HepG2 (cell line): ENCODE results near the gene CHEK1. TPM values are rescaled to one million over a fixed set of nuclear protein-coding genes. Genes with fewer than 3 reads are reported as not detected.
A peak's percentile ranks its signal among the peaks of the same experiment; 100 is the strongest.

Experiments used
- ATF7-NPFF ChIP-seq: sonication (generic); formaldehyde crosslinking; IDR thresholded peaks from 2 replicates; pipeline ENCODE4 v1.8.1; 2023; ENCODE audit warnings: mild to moderate bottlenecking, low read depth, missing genetic modification reagents, moderate library complexity
- FIP1L1 ChIP-seq: fragments of 200-400 bp; formaldehyde crosslinking; IDR thresholded peaks from 2 replicates; pipeline ENCODE4 v1.6.1; 2018; ENCODE audit warnings: low read depth, mild to moderate bottlenecking, low read length, moderate library complexity, borderline replicate concordance; ENCODE audit not compliant: insufficient read depth
- IKZF1 ChIP-seq: fragments of 450-650 bp; IDR thresholded peaks from 2 replicates; pipeline ENCODE4 v1.7.1; 2016
- MAFG ChIP-seq: sonication (generic); formaldehyde crosslinking; IDR thresholded peaks from 2 replicates; pipeline ENCODE4 v1.5.1; 2020; ENCODE audit warnings: mild to moderate bottlenecking, missing genetic modification reagents
- MTA3 ChIP-seq: sonication (generic); formaldehyde crosslinking; IDR thresholded peaks from 2 replicates; pipeline ENCODE4 v1.4.0; 2020; ENCODE audit warnings: missing genetic modification reagents
- MXD4 ChIP-seq: IDR thresholded peaks from 2 replicates; pipeline ENCODE4 v1.6.1; 2016; ENCODE audit warnings: mild to moderate bottlenecking, missing biosample characterization, missing genetic modification reagents
- RARA ChIP-seq: IDR thresholded peaks from 2 replicates; pipeline ENCODE4 v1.6.1; 2016; ENCODE audit warnings: missing genetic modification reagents, missing compliant biosample characterization
- RBM22 ChIP-seq: fragments of 200-400 bp; formaldehyde crosslinking; optimal IDR thresholded peaks from 2 replicates; pipeline ENCODE3; 2017; ENCODE audit warnings: mild to moderate bottlenecking, low read length, moderate library complexity
- SETDB1 ChIP-seq: sonication (generic); formaldehyde crosslinking; IDR thresholded peaks from 2 replicates; pipeline ENCODE4 v1.5.1; 2020; ENCODE audit warnings: missing genetic modification reagents, mild to moderate bottlenecking, borderline replicate concordance
- SRSF9 ChIP-seq: fragments of 200-400 bp; formaldehyde crosslinking; IDR thresholded peaks from 2 replicates; pipeline ENCODE4 v1.6.1; 2018; ENCODE audit warnings: borderline replicate concordance, mild to moderate bottlenecking, low read depth, low read length; ENCODE audit not compliant: insufficient read depth, poor library complexity, severe bottlenecking
- TAF15 ChIP-seq: fragments of 200-400 bp; formaldehyde crosslinking; IDR thresholded peaks from one replicate; pipeline ENCODE4 v1.6.1; 2018; ENCODE audit warnings: mild to moderate bottlenecking, low read depth, low read length; ENCODE audit not compliant: poor library complexity, severe bottlenecking
- YEATS2 ChIP-seq: sonication (generic); formaldehyde crosslinking; IDR thresholded peaks from 2 replicates; pipeline ENCODE4 v1.4.0; 2020; ENCODE audit warnings: missing genetic modification reagents, borderline replicate concordance
- ZFP1 ChIP-seq: IDR thresholded peaks from 2 replicates; pipeline ENCODE4 v1.6.1; 2016
- ZNF282 ChIP-seq: fragments of 450-650 bp; IDR thresholded peaks from 2 replicates; pipeline ENCODE4 v1.6.1; 2018; ENCODE audit not compliant: partially characterized antibody
- ZNF33B ChIP-seq: sonication (generic); formaldehyde crosslinking; IDR thresholded peaks from 2 replicates; pipeline ENCODE4 v1.5.1; 2020; ENCODE audit warnings: mild to moderate bottlenecking, missing genetic modification reagents
- ZNF354B ChIP-seq: sonication (generic); formaldehyde crosslinking; IDR thresholded peaks from 2 replicates; pipeline ENCODE4 v1.8.0; 2022; ENCODE audit warnings: mild to moderate bottlenecking, missing genetic modification reagents
- ZNF510 ChIP-seq: sonication (generic); formaldehyde crosslinking; IDR thresholded peaks from 2 replicates; pipeline ENCODE4 v1.4.0; 2020; ENCODE audit warnings: low read depth, mild to moderate bottlenecking, missing genetic modification reagents
- ZNF557 ChIP-seq: sonication (generic); formaldehyde crosslinking; IDR thresholded peaks from 2 replicates; pipeline ENCODE4 v1.4.0; 2020; ENCODE audit warnings: missing genetic modification reagents
- ZNF597 ChIP-seq: sonication (generic); formaldehyde crosslinking; IDR thresholded peaks from 2 replicates; pipeline ENCODE4 v1.5.0; 2020; ENCODE audit warnings: missing genetic modification reagents
- ZNF772 ChIP-seq: sonication (generic); formaldehyde crosslinking; IDR thresholded peaks from 2 replicates; pipeline ENCODE4 v1.5.0; 2020; ENCODE audit warnings: mild to moderate bottlenecking, missing genetic modification reagents
- polyA plus RNA-seq, 8 experiments: library from polyadenylated mRNA; depleted of rRNA in 3 of 8; stranded (reverse) in 7 of 8; unstranded in 1 of 8; fragments of >200 nt; fragmentation: Illumina TruSeq in 4 of 8; extraction: Trizol in 4 of 8; gene quantifications; 2 replicates each; pipeline versions ENCODE4 v1.2.1 to v1.2.3, GENCODE V29; 2011 to 2016; ENCODE audit warnings: low read depth in 4 of 8, missing spikeins in 1 of 8, mixed read lengths in 1 of 8; ENCODE audit not compliant: insufficient read depth in 1 of 8
- total RNA-seq, 5 experiments: library from RNA; depleted of rRNA; stranded (reverse); fragments of >200 nt; fragmentation: Illumina TruSeq; extraction: Trizol; gene quantifications; 2 replicates each; pipeline ENCODE4 v1.2.3, GENCODE V29; 2016; ENCODE audit warnings: low read depth in 1 of 5
- TF ChIP-seq, protein P1 (sequence below): sonication (generic); formaldehyde crosslinking; IDR thresholded peaks from 2 replicates; pipeline ENCODE4 v1.4.0; 2020; ENCODE audit warnings: missing genetic modification reagents, borderline replicate concordance
- TF ChIP-seq, protein P2 (sequence below): sonication (generic); formaldehyde crosslinking; IDR thresholded peaks from 2 replicates; pipeline ENCODE4 v1.8.0; 2022; ENCODE audit warnings: mild to moderate bottlenecking, missing genetic modification reagents
- TF ChIP-seq, protein P3 (sequence below): sonication (generic); formaldehyde crosslinking; IDR thresholded peaks from 2 replicates; pipeline ENCODE4 v1.5.0; 2020; ENCODE audit warnings: mild to moderate bottlenecking, missing genetic modification reagents, moderate library complexity

CHEK1 gene
- total and polyA plus RNA-seq, 2 of the 13 experiments (the other 11 are each of a cell fraction or from before 2014, with no cell fraction given): 17.8 to 83.2 TPM

DNA sequence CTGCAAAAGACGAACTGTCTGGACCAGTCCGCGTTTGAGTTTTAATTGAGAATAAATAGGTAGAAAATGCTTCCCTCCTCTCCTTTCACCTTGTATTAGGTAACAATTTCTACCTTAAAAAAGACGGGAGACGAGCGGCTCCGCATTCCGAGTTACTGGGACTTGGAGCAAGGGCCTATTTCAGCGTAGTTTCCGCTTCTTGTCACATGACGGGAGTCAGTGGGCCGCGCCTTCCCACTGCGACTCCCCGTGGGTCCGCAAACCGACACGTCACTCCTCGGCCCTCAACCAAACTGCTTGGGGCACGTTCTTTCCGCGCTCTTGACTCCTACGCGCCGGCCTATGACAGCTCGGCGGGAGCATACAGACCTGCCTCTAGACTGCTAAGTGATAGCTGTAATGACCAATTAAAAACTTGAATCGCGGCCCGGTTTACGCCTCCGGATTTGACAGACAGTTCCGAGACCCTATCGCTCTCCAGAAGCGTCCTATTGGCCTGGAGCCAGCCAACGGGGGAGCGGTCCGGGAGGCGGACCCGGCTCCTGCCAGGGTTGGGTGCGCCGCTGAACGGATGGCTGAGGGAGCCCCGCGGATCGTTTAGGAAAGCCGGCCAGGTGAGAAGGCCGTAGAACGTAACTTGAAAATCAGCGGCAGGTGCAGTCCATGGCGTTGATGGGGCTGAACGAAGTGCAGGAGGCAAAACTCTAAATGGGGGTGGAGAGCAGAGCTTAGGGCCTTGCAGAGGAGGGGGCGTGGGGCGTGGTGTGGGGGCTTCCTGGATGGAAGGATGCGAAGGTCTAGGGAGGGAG, 32.5 kb upstream of the CHEK1 start, which contains the start of gene STT3A (continued):
- TF ChIP-seq MTA3 (CRISPR knock-in tag) (no peak), TAF15 (no peak), SRSF9 (no peak), ZNF597 (CRISPR knock-in tag) (no peak), FIP1L1 (no peak), ZNF772 (CRISPR knock-in tag) (peak; percentile 14; the same call in 1 of the 2 replicates), ZFP1 (CRISPR knock-in tag) (no peak; the same call in 1 of the 2 replicates), RARA (CRISPR knock-in tag) (no peak), ZNF354B (CRISPR knock-in tag) (peak; percentile 63; the same call in 1 of the 2 replicates), ATF7-NPFF (no peak), ZNF557 (CRISPR knock-in tag) (no peak), RBM22 (no peak), ZNF33B (CRISPR knock-in tag) (no peak), ZNF510 (CRISPR knock-in tag) (no peak), MAFG (CRISPR knock-in tag) (no peak), MXD4 (CRISPR knock-in tag) (no peak), ZNF282 (no peak), SETDB1 (no peak), IKZF1 (no peak), YEATS2 (CRISPR knock-in tag) (peak; percentile 89)
- TF ChIP-seq, protein P1, sequence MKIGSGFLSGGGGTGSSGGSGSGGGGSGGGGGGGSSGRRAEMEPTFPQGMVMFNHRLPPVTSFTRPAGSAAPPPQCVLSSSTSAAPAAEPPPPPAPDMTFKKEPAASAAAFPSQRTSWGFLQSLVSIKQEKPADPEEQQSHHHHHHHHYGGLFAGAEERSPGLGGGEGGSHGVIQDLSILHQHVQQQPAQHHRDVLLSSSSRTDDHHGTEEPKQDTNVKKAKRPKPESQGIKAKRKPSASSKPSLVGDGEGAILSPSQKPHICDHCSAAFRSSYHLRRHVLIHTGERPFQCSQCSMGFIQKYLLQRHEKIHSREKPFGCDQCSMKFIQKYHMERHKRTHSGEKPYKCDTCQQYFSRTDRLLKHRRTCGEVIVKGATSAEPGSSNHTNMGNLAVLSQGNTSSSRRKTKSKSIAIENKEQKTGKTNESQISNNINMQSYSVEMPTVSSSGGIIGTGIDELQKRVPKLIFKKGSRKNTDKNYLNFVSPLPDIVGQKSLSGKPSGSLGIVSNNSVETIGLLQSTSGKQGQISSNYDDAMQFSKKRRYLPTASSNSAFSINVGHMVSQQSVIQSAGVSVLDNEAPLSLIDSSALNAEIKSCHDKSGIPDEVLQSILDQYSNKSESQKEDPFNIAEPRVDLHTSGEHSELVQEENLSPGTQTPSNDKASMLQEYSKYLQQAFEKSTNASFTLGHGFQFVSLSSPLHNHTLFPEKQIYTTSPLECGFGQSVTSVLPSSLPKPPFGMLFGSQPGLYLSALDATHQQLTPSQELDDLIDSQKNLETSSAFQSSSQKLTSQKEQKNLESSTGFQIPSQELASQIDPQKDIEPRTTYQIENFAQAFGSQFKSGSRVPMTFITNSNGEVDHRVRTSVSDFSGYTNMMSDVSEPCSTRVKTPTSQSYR: peak; percentile 17; the same call in 1 of the 2 replicates
- TF ChIP-seq, protein P2, sequence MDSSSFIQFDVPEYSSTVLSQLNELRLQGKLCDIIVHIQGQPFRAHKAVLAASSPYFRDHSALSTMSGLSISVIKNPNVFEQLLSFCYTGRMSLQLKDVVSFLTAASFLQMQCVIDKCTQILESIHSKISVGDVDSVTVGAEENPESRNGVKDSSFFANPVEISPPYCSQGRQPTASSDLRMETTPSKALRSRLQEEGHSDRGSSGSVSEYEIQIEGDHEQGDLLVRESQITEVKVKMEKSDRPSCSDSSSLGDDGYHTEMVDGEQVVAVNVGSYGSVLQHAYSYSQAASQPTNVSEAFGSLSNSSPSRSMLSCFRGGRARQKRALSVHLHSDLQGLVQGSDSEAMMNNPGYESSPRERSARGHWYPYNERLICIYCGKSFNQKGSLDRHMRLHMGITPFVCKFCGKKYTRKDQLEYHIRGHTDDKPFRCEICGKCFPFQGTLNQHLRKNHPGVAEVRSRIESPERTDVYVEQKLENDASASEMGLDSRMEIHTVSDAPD: no peak
- TF ChIP-seq, protein P3, sequence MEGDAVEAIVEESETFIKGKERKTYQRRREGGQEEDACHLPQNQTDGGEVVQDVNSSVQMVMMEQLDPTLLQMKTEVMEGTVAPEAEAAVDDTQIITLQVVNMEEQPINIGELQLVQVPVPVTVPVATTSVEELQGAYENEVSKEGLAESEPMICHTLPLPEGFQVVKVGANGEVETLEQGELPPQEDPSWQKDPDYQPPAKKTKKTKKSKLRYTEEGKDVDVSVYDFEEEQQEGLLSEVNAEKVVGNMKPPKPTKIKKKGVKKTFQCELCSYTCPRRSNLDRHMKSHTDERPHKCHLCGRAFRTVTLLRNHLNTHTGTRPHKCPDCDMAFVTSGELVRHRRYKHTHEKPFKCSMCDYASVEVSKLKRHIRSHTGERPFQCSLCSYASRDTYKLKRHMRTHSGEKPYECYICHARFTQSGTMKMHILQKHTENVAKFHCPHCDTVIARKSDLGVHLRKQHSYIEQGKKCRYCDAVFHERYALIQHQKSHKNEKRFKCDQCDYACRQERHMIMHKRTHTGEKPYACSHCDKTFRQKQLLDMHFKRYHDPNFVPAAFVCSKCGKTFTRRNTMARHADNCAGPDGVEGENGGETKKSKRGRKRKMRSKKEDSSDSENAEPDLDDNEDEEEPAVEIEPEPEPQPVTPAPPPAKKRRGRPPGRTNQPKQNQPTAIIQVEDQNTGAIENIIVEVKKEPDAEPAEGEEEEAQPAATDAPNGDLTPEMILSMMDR (CRISPR knock-in tag): 0 out of 2 replicates have a peak, but pooled peaks have one; percentile 5
